ENCODE measurements around the gene CAP2.

DNA sequence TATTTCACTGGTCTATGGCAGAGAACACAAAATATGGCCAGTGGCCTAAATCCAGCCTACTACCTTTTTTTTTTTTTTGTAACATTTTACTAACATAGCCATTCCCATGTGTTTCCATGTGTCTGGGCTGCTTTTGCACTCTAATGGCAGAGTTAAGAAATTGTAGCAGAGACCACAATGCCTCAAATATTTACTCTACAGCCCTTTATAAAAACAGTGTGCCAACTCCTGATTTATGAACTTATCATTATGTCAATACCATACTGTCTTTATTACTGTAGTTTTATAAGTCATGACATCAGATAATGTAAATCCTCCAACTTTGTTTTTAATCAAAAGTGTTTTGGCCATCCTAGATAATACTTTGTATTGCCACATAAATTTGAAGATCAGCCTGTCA lies 27.4 kb upstream of the CAP2 start:
- no peak for TF ChIP-seq POLR2A (IDR thresholded peaks at IDR 0.05)
- TF ChIP-seq, protein P1, sequence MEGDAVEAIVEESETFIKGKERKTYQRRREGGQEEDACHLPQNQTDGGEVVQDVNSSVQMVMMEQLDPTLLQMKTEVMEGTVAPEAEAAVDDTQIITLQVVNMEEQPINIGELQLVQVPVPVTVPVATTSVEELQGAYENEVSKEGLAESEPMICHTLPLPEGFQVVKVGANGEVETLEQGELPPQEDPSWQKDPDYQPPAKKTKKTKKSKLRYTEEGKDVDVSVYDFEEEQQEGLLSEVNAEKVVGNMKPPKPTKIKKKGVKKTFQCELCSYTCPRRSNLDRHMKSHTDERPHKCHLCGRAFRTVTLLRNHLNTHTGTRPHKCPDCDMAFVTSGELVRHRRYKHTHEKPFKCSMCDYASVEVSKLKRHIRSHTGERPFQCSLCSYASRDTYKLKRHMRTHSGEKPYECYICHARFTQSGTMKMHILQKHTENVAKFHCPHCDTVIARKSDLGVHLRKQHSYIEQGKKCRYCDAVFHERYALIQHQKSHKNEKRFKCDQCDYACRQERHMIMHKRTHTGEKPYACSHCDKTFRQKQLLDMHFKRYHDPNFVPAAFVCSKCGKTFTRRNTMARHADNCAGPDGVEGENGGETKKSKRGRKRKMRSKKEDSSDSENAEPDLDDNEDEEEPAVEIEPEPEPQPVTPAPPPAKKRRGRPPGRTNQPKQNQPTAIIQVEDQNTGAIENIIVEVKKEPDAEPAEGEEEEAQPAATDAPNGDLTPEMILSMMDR (IDR thresholded peaks at IDR 0.05), result no peak
- no peak for TF ChIP-seq EP300 (IDR thresholded peaks at IDR 0.05)
- TF ChIP-seq POLR2AphosphoS5 (IDR thresholded peaks at IDR 0.05), result no peak
